Occipital lobe (tissue), 2 donors: ENCODE results near the gene RAB10. TPM values are rescaled to one million over a fixed set of nuclear protein-coding genes. Genes with fewer than 3 reads are reported as not detected.
"Not testable (repeated sequence)": the region's sequence is repeated elsewhere in the genome, so short reads cannot be mapped to it uniquely, and the experiment has no call there.

Source experiments
- DNase-seq: peaks from one replicate; lab custom pipeline; 2025; lab: John Stamatoyannopoulos, UW
- total RNA-seq: library from RNA; depleted of rRNA; stranded (reverse); fragments of >200 nt; gene quantifications from one replicate; pipeline ENCODE4 v1.2.3, GENCODE V29; 2014

Gene RAB10
- total RNA-seq, 1 donor from 2014 or later: 162 TPM

DNA sequence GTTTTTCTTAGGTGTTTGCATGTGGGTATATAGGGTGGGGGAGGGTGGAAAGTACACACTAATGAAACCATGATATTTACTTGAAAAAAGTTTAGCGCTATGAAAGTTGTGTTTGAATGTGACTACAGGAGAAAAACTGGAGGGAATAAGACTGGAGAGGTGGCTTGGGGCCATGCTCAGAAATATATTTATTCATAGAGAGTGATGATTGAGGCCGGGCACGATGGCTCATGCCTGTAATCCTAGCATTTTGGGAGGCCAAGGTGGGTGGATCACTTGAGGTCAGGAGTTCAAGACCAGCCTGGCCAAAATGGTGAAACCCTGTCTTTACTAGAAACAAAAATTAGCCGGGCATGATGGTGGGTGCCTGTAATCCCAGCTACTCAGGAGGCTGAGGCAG lies 55.0 kb downstream of the RAB10 start:
- DNase-seq: not testable (repeated sequence)

DNA sequence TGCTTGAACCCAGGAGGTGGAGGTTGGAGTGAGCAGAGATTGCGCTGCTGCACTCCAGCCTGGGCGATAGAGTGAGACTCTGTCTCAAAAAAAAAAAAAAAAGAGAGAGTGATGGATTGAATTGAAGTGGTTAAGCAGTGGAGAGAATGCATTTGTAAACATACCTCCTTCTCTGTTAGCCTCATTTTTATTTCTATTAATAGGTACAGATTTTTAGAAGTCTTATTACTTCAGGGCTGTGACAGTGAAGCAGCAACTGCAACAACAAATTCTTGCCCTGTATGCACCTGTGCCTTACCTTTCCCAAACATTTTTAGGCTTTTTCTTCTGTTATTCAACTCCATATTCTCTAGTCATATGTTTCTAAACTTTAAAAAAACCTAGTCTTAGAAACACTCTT lies 55.5 kb downstream of the RAB10 start:
- no peak for DNase-seq

DNA sequence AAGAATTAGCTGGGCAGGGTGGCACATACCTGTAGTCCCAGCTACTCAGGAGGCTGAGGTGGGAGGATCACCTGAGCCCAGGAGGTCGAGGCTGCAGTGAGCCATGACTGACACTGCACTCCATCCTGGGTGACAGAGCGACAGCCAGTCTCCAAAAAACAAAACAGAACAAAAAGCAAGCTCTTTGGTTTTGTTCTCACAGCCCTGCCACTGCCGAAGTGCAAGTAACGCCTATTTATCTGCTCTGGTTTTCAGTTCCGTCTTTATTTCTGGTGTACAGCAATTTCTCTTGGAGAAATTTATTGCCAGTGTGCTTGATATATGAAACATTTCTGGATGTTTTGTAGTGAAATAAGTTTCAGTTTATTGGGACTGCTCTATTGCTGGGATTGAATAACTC lies 61.9 kb downstream of the RAB10 start:
- no peak for DNase-seq

DNA sequence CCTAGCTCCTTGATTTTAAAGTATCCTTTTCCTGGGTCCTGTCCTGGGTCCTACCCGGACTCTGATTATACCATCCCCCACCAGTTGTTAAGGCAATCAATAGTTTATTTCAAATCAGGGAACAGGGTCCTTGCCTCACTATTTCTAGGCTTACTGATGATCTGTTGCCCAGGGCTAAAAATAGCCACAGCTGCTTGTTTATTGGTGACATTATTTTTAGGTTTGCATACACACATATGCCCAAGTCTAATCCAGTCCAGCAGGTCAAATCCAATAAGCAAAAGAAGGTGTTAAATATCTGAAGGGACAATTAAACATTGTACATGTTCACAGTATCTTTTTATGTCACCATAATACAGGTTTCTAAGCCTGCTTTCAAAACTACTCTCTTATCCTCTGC lies 66.0 kb downstream of the RAB10 start:
- no peak for DNase-seq

DNA sequence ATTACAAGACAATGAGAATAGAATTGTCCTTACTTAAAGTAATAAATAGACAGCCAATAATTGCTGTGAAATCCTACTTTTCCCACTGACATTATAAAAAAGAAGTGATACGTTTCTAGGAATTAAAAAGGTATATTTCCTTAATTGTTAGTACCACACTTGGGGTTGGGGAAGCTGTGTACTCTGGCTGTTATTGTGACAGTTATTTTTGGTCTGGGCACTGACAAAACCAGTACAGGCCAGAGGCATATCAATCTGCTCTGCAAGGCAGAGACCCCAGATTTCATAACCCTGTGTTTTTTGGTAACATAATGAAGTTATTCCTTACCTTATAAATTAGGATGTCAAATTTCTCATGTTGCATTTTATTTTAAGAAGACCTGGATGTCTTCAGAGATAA lies 66.5 kb downstream of the RAB10 start:
- no peak for DNase-seq

DNA sequence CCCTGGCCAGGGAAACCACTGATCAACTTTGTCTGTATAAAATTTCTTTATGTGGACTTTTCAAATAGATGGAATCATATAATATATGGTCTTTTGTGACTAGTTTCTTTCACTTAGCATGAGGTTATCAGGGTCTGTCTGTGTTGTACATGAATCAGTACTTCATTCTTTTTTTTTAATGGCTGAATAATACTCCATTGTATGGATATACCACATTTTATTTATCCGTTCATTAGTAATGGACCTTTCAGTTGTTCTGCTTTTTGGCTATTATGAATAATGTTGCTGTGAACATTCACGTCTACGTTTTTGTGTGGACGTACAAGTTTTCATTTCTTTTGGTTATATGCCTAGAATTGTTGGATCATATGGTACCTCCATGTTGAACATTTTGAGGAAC lies 69.9 kb downstream of the RAB10 start:
- no peak for DNase-seq

DNA sequence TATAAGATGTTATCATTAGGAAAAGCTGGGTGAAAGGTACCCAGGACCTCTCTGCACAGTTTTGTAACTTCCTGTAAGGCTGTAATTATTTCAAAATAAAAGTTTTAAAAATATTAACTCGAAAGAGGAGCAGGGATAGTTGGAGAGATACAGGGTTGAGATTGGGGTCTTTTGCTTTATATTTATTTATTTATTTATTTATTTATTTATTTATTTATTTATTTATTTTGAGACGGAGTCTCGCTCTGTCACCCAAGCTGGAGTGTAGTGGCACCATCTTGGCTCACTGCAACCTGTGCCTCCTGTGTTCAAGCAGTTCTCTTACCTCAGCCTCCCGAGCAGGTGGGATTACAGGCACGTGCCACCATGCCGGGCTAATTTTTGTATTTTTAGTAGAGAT lies 74.8 kb downstream of the RAB10 start:
- not testable (repeated sequence) for DNase-seq

DNA sequence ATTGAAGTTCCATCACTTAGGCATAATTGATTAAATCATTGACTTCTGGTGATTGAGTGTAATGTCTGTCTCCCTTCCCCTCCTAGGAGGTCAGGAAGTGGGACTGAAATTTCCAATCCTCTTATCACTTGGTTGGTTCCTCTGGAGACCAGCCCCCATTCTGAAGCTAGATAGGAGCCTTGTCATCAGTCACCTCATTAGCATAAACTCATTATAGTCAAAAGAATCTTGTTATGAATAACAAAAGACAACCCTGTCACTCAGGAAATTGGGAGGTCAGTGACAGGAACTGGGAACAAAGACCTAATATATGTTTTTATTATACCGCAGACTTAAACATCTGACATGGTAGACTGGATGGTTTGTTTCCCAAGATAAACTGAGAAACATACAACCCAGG lies 78.3 kb downstream of the RAB10 start:
- DNase-seq: no peak

DNA sequence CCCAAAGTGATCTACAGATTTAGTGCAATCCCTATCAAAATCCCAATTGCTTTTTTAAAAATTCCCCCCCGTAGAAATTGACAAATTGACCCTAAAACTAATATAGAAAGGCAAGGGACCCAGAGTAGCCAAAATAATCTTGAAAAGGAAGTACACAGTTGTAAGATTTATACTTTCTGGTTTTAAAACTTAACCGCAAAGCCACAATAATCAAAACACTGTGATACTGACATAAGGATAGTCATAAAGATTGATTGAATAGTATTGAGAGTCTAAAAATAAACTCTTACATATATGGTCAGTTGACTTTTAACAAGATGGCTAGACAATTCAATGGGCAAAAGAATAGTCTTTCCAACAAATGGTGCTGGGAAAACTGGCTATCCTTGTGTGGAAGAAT lies 80.3 kb downstream of the RAB10 start:
- DNase-seq: no peak

DNA sequence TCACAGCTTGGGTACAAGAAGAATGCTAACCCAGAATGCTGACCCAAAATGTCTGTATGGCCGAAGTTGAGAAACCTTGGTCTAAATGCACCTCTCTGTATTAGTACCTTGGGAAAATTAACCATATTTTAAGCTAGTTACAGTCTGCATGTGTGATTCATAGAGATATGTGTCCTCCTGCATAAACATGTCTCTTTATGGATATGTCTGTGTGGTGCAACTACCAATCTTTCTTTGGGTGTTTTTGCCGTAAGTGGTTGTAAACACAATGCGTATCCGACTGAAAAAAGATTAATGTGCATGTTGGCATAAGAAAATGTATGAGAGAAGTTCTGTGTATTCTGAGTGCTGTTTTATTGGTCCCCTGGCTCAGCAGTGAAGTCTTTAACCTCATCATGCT lies 84.8 kb downstream of the RAB10 start:
- DNase-seq: no peak

DNA sequence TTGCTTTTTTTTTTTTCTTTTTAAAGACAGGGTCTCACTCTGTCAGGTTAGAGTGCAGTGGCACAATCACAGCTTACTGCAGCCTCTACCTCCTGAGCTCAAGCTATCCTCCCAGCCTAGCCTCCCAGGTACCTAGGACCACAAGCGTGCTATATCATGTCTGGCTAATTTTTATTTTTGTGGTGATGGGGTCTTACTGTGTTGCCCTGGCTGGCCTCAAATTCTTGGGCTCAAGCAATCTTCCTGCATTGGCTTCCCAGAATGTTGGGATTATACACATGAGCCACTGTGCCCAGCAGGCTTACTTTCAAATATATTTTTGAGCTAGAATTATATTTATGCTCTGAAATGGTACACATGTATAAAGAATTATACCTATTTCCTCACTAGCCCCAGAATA lies 85.6 kb downstream of the RAB10 start:
- no peak for DNase-seq

DNA sequence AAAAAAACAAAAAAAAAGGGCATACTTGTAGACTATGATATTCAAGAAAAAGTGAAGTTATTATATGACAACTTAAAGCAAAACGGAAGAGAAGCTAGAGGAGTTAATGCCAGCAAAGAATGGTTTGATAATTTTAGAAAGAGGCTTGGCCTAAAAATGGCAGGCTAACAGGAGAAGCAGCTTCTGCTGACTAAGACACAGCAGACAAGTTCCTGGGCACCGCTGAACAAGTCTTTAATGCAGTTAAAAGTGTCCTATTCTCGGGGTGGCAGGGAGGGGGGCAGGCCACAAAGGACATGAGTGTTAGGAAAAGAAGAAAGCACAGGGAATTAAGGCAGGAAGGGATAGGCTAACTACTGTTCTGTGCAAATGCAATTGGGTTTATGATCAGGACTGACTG lies 88.7 kb downstream of the RAB10 start:
- DNase-seq: no peak

DNA sequence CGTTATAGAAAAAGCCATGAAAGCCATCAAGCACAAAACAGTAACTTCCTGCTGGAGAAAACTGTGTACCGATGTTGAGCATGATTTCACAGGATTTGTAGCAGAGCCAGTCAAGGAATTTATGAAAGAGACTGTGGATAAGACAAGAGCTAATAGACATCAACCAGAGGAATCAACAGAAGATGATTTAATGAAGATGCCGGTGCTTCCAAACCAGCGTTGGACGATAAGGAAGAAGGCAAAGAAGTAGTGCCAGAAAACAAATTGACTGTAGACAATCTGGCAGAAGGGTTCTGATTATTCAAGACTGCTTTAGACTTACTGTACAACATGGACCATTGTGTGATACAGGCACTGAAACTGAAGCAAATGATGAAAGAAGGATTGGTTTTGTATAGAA lies 89.5 kb downstream of the RAB10 start:
- no peak for DNase-seq

DNA sequence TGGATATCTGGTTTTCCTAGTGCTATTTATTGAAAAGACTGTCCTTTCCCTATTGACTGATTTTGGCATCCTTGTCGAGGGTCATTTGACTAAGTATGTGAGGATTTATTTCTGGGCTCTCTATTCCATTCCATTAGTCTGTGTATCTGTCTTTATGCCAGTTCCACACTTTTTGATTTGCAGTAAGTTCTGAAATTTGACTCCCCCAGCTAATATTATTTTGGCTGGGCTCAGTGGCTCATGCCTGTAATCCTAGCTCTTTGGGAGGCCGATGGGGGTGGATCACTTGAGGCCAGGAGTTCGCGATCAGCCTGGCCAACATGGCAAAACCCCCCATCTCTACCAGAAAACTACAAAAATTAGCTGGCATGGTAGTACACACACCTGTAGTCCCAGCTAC lies 92.2 kb downstream of the RAB10 start:
- no peak for DNase-seq

DNA sequence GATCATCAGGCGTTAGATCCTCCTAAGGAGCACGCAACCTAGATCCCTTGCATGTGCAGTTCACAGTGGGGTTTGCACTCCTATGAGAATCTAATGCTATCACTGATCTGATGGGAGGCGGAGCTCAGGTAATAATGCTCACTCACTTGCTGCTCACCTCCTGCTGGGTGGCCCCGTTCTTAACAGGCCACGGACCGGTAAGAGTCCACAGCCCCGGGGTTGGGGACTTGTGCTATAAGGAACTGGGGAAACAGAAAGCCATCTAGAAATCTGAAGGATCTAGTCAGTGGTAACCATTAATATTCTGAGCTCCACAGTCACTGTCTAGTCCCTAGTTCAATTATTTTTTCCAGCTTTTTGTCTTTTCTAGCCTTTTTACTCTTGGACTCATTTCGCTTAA lies 94.3 kb downstream of the RAB10 start:
- DNase-seq: no peak

DNA sequence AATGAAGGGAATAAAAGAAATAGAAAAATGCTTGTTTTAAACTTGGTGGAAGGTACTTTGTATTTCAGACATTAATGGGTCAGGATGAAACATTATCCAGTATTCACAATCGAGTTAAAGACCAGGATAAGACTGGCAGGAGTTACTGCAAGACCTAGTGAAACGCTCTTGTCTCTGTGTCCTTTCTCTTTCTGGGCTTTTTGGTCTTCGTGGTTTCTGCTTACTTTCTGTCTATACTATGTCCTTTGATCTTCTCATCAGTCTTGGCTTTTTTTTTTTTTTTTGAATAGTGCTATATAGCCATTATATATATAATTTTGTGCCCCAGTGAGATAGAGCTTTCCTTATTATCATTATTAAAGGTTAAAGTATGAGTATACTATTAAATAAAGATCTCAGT lies 96.9 kb downstream of the RAB10 start:
- no peak for DNase-seq

DNA sequence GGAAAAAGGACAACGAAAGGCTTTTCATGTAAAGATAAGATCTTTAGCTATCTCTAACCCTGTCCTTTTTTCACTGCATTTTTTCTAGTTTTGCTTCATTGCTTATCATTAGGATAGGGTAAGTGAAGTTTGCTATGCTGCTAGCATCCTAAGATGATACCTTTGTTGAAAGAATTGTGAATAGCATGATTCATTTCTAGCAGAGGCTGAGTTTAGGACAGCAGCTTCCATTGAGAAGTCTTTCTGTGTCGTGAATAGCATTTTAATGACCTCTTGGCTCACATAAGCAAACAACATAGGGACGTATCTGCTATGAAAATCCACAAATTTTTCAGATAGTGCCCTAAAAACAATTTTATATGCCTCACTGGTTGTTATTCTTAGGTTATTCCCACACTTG lies 102.6 kb downstream of the RAB10 start:
- no peak for DNase-seq

DNA sequence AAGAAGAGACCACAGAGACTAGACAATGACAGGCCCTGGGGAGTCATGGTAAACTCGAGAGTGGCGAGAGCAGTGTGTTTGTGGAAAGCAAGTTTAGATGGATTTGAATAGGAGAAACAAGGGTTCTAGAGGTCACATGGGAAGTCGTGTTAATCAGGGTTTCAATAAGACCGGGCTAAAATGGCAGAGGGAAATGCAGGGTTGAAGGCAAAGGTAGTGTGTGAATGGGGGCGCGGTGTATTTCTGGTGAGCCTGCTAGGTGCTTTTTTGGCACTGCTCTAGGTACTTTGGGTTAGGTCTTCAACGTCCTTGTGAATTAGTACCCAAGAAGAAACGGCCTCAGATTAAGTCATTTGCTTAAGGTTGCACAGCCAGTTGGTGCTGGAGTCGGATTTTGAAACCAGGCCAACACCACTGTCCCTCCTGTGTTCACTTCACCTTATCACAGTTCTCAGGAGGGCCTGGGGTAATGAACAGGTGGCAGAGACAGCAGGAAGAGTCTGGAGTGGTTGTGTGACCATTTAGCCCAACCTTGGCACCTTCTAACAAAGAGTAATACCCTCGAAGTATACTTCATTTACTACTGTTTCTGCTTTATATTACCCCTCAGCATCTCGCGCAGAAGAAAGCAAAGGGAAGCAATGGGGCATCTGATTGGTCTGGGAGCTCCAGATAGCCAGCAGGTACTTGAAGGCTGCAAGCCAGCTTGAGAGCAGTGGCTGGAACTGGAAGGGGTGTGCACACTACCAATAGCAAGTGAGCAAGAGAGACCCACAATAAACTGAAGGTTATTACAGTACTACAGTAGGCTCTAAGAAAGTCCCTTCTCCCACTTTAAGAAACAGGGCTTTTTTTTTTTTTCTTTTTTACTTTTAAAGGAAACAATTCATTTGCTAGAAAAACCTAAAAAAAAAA lies 105.6 kb downstream of the RAB10 start:
- no peak for DNase-seq

DNA sequence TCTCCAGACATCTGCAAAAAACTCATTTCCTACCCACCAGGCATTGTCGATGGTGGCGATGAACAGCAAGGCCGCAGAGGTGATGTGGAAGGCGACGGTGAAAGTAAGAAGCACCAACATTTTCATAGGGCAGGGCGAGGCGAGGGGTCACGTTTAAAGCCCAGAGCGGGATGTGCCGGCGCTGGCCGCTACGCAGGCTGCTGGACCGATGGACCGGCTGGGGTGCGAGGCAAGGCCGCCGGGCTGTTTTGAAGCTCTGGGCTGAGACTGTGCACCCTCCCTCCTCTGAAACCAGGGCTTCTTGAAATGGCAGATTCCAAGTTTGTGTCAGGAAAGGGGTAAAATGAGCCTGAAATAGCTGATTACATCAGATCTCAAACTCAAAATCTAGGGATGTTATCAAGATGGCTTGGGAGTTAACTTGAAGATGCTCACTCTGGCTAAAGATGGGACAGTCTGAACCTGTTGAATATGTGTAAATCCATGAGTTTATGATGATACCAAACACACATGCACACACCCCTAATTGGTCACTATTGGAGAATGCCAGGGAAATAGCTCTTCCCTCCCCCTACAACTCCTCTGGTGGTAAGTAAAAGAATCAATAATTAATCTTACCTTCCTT lies 107.4 kb downstream of the RAB10 start:
- DNase-seq: no peak

DNA sequence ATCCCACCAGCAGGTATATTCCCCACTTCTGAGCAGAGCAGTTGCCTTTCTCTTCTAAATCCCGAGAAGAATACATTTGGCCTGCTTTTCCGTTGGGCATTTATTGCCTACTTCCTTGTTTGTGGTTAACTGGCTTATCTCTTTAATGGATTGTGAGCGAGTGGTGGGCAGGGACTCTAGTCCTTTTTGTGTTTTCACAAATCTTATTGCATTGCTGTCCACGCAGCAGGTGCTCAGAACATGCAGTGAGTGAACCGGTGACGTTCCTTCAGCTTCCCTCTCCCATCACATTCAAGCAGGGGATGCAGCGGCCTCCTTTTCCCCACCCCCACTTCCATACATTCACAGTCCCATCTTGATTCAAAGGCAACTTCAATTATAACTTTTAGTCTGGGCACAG lies 110.1 kb downstream of the RAB10 start:
- DNase-seq: no peak

DNA sequence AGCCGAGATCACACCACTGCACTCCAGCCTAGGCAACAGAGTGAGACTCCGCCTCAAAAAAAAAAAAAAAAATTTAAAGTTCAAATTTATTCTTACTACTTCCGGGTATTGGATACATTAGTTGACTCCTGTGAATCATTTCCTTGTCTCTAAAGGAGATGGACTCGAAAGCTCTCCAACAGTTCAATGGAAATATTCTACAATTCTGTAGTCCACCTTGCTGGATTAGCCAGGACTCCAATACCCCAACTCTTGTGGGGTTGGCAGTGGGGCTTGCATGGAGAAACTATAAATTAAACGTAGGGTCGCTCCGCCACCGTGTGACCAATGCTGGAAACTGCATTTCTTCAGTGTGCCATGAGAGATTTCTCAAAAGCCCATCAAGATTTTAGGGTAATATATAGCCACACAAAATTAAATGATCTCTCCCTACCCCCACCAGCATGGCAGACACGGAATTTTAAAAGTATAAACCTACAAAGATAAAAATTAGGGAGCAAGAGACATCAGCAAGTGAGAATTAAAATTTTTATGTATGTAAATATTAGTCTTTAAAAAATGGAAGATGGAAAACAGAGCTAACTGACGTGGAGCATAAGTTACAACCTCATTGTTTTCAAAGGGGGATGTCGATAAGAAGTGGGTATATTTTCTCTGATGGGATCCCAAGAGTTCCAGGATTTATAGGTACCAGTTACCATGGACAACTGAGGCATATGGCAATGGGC lies 111.2 kb downstream of the RAB10 start:
- peak; percentile 26 for DNase-seq

DNA sequence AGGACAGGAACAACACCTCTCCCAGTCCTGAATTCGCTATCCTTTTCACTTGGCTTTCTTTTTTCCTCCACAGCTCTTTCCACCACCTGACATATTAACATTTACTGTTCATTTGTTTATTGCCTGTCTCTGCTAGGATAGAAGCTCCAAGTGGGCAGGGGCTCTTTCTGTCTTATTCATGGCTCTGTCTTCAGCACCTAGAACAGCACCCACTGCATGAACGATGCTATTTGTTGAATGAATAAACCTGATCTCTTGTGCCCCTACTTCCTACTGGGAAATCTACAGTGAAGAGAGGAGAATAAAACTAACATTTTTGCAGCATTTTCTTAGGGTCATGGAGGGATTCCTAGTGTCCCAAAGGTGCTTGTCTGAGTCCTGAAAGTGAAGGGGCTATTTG lies 114.6 kb downstream of the RAB10 start:
- DNase-seq: no peak

DNA sequence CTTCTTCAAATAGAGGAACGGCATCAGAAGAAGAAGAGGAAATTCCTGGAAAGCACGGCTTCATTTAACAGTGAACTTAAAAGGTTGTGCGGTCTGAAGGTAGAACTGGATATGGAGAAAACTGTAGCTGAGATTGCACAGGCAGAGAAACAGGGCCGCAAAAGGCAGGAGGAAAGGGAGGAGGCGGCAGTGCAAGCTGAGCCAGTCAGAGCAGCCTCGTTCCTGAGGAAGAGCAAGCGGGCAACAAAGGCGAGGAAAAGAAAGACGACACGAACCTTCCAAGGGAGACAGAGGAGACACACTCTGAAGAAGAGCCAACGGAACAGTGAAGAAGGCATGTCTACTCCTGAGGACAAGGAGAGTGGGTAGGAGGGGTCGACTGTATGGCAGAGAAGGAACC lies 116.4 kb downstream of the RAB10 start:
- no peak for DNase-seq
